HCT116 (cell line): Measurements from ENCODE around the gene NDC1. TPM values are rescaled to one million over a fixed set of nuclear protein-coding genes. Genes with fewer than 3 reads are reported as not detected.

Experiments
- ATAC-seq: fragments of 200-7000 bp; cut with Tn5 transposase; 2 replicates; pipeline ENCODE4 v1.9.1; 2020; ENCODE audit warnings: mild to moderate bottlenecking, moderate library complexity
- BruUV-seq: library from RNA; stranded (reverse); fragments of 400-500 nt; replicated peaks from 2 replicates; lab custom pipeline; 2021; lab: Mats Ljungman, UMichigan
- CTCF ChIA-PET: fragments of 300-600 bp; sonication (Branson Sonifier 250); formaldehyde crosslinking; loops from one replicate; lab custom pipeline; 2021; ENCODE audit warnings: antibody characterized with exemption; lab: Charles Lee
- POLR2A ChIA-PET: fragments of 300-600, 350-600 bp; sonication (Branson Sonifier 250); formaldehyde crosslinking; loops from one replicate; lab custom pipeline; 2021; ENCODE audit warnings: antibody characterized with exemption; lab: Charles Lee
- RAD21 ChIA-PET, 2 experiments: fragments of 300-600 bp; sonication (Branson Sonifier 250); formaldehyde crosslinking; loops; one replicate each; lab custom pipeline; 2023; ENCODE audit warnings: low total read pairs in 2 of 2; ENCODE audit not compliant: uncharacterized antibody in 2 of 2, unreplicated experiment in 2 of 2, low non-redundant PET in 1 of 2; lab: Charles Lee
- DNase-seq: peaks from one replicate; pipeline ENCODE4 v3.0.0-alpha.2; 2010; ENCODE audit warnings: low read depth, low spot score
- H2AFZ ChIP-seq: fragments of 200-600 bp; shearing (Covaris generic), sonication (generic); 2 replicates; pipeline ENCODE4 v1.6.1; 2017; ENCODE audit warnings: low read depth, mixed run types, mixed read lengths, antibody characterized with exemption, low read length; ENCODE audit not compliant: poor library complexity, severe bottlenecking
- H3K27ac ChIP-seq: 2 replicates; pipeline ENCODE4 v1.5.1; 2012; ENCODE audit warnings: low read depth, low read length
- H3K27me3 ChIP-seq: fragments of 200-600 bp; sonication (generic); 2 replicates; pipeline ENCODE4 v1.6.1; 2016; ENCODE audit warnings: mixed run types, low read length, mixed read lengths; ENCODE audit not compliant: insufficient read depth
- H3K36me3 ChIP-seq, 2 experiments: fragments of 200-500 bp in 1 of 2; fragments of 200-600 bp in 1 of 2; sonication (Bioruptor generic) in 1 of 2; sonication (generic) in 1 of 2; 2 replicates each; pipeline versions ENCODE4 v1.5.1 to v1.6.1; 2014 to 2016; ENCODE audit warnings: low read length in 2 of 2, inconsistent platforms in 1 of 2, mixed read lengths in 1 of 2, mixed run types in 1 of 2; ENCODE audit not compliant: insufficient read depth in 2 of 2, control insufficient read depth in 1 of 2
- H3K4me1 ChIP-seq, 2 experiments: fragments of 200-600 bp in 1 of 2; sonication (generic) in 1 of 2; 2 replicates each; pipeline versions ENCODE4 v1.5.1 to v1.6.1; 2012 to 2017; ENCODE audit warnings: low read length in 2 of 2, inconsistent platforms in 1 of 2, mild to moderate bottlenecking in 1 of 2, mixed read lengths in 1 of 2, mixed run types in 1 of 2, moderate library complexity in 1 of 2; ENCODE audit not compliant: insufficient read depth in 2 of 2, control insufficient read depth in 1 of 2
- H3K4me2 ChIP-seq: fragments of 200-600 bp; sonication (generic); 2 replicates; pipeline ENCODE4 v1.6.1; 2017; ENCODE audit warnings: mixed run types, low read length, mixed read lengths
- H3K4me3 ChIP-seq, 2 experiments: fragments of 200-600 bp in 1 of 2; sonication (generic) in 1 of 2; replicated peaks in 1 of 2; 2 replicates each; pipeline ENCODE4 v1.5.1; 2011 to 2016; ENCODE audit warnings: low read length in 2 of 2, control low read depth in 1 of 2, low read depth in 1 of 2, mild to moderate bottlenecking in 1 of 2, mixed read lengths in 1 of 2, mixed run types in 1 of 2
- H3K79me2 ChIP-seq: fragments of 200-600 bp; sonication (generic); 2 replicates; pipeline ENCODE4 v1.6.1; 2017; ENCODE audit warnings: mild to moderate bottlenecking, mixed run types, low read length, moderate library complexity, mixed read lengths; ENCODE audit not compliant: insufficient read depth
- H3K9ac ChIP-seq: fragments of 200-600 bp; sonication (generic); 2 replicates; pipeline ENCODE4 v1.6.1; 2016; ENCODE audit warnings: low read length, mixed read lengths
- H3K9me2 ChIP-seq: fragments of 200-600 bp; sonication (generic), shearing (Covaris generic); 2 replicates; pipeline ENCODE4 v1.6.1; 2017; ENCODE audit warnings: mixed run types, mild to moderate bottlenecking, moderate library complexity; ENCODE audit not compliant: insufficient read depth
- H3K9me3 ChIP-seq, 2 experiments: fragments of 200-500 bp in 1 of 2; fragments of 200-600 bp in 1 of 2; sonication (Bioruptor generic) in 1 of 2; sonication (generic) in 1 of 2; 2 replicates each; pipeline ENCODE4 v1.6.1; 2014 to 2017; ENCODE audit warnings: low read length in 2 of 2, mixed read lengths in 2 of 2, inconsistent platforms in 1 of 2, low read depth in 1 of 2, mild to moderate bottlenecking in 1 of 2, mixed run types in 1 of 2, moderate library complexity in 1 of 2; ENCODE audit not compliant: control insufficient read depth in 1 of 2, insufficient read depth in 1 of 2
- H4K20me1 ChIP-seq: fragments of 200-600 bp; sonication (generic), shearing (Covaris generic); 2 replicates; pipeline ENCODE4 v1.6.1; 2017; ENCODE audit warnings: mixed run types, mild to moderate bottlenecking, moderate library complexity; ENCODE audit not compliant: insufficient read depth
- CBX3 ChIP-seq: IDR thresholded peaks from 2 replicates; pipeline ENCODE4 v1.6.1; 2012; ENCODE audit warnings: low read depth
- CEBPB ChIP-seq: IDR thresholded peaks from 2 replicates; pipeline ENCODE4 v1.6.1; 2012; ENCODE audit warnings: low read depth
- EGR1 ChIP-seq: IDR thresholded peaks from 2 replicates; pipeline ENCODE4 v1.6.1; 2012; ENCODE audit warnings: low read depth
- EZH2phosphoT487 ChIP-seq: fragments of 200-600 bp; IDR thresholded peaks from 2 replicates; pipeline ENCODE4 v1.6.1; 2018; ENCODE audit warnings: antibody characterized with exemption, borderline replicate concordance
- RAD21 ChIP-seq: IDR thresholded peaks from 2 replicates; pipeline ENCODE4 v1.6.1; 2012; ENCODE audit warnings: low read depth, mild to moderate bottlenecking
- REST ChIP-seq: IDR thresholded peaks from 2 replicates; pipeline ENCODE4 v1.6.1; 2012; ENCODE audit warnings: low read depth
- SIN3A ChIP-seq: IDR thresholded peaks from 2 replicates; pipeline ENCODE4 v1.6.1; 2012; ENCODE audit warnings: low read depth
- SP1 ChIP-seq: IDR thresholded peaks from 2 replicates; pipeline ENCODE4 v1.6.1; 2012; ENCODE audit warnings: low read depth
- SRF ChIP-seq: IDR thresholded peaks from 2 replicates; pipeline ENCODE4 v1.6.1; 2012; ENCODE audit warnings: low read depth
- TCF7L2 ChIP-seq: IDR thresholded peaks from 2 replicates; pipeline ENCODE4 v1.7.0; 2011; ENCODE audit warnings: borderline replicate concordance, inconsistent platforms; ENCODE audit not compliant: insufficient read depth, insufficient read length; ENCODE audit errors: extremely low read depth
- YY1 ChIP-seq: IDR thresholded peaks from 2 replicates; pipeline ENCODE4 v1.6.1; 2011; ENCODE audit warnings: low read length, low read depth, moderate library complexity, mild to moderate bottlenecking; ENCODE audit not compliant: insufficient replicate concordance; ENCODE audit errors: extremely low read depth
- ZNF274 ChIP-seq: fragments of 200-500 bp; sonication (Bioruptor generic); IDR thresholded peaks from 2 replicates; pipeline ENCODE4 v1.6.1; 2014; ENCODE audit warnings: mild to moderate bottlenecking, low read depth, low read length, inconsistent platforms
- intact Hi-C: fragments of 100-400 bp; cut with micrococcal nuclease; formaldehyde crosslinking; loops from 2 replicates; pipeline ENCODE4 v1.10.0; 2022
- total RNA-seq: library from RNA; stranded (reverse); gene quantifications from one replicate; pipeline ENCODE4 v1.2.1, GENCODE V29; 2021; ENCODE audit not compliant: unreplicated experiment

Gene NDC1
- total RNA-seq, 1 experiment from 2014 or later, result 54.7 TPM

DNA sequence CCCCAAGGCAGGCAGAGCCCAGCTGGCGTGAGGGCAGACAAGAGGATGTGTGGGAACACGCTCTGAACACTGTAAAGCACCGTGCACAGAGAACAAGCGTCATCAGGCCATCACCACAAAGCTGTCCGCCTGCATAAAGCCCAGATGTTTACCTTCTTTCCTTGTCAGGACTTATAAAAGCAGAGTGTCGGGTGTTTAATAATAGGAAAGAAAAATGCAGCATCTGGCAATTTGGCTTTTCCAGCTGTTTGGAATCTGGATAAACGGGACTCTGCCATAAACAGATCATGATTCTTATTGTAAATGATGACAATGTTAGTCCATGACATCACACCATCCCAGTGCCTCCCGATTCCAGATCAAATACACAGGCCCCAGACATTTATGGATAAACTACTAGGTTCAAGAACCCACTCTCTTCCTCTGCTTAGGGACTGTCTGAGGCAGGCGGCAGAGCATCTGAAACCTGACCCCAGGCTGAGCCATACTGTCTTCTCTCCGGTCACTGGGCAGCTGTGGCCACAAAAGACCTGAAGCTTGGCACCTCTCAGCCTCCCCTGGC, 103.4 kb downstream of the NDC1 start:
- H4K20me1 ChIP-seq, result no peaks in the 10 kb centered on the region
- H2AFZ ChIP-seq, result no peak overlapping the region
- H3K36me3 ChIP-seq, result no peaks in the 10 kb centered on the region
- no peaks in the 10 kb centered on the region for H3K79me2 ChIP-seq
- ATAC-seq, result no peak
- no peaks in the 10 kb centered on the region for H3K9me2 ChIP-seq
- ChIA-PET RAD21 (no interaction called here), POLR2A (no interaction called here), CTCF (no interaction called here)
- no peak overlapping the region for H3K9ac ChIP-seq
- no peaks in the 10 kb centered on the region for H3K9me3 ChIP-seq
- DNase-seq, result no peak
- H3K4me3 ChIP-seq, result no peak overlapping the region
- no TSS peak for BruUV-seq
- intact Hi-C loops, result no loop called here
- TF ChIP-seq ZNF274 (no peak), REST (no peak)
- peaks cover 0 to 9% of the 10 kb centered on the region in 2 experiments; a peak in 3 of 4 replicates for H3K4me1 ChIP-seq
- no peak overlapping the region for H3K4me2 ChIP-seq
- H3K27me3 ChIP-seq, result no peaks in the 10 kb centered on the region; the same call in 1 of the 2 replicates
- no peak overlapping the region for H3K27ac ChIP-seq

GRCh38 chr1:53733975-53734649, 104.0 kb downstream of the NDC1 start:
- Histone ChIP-seq H4K20me1 (no peaks in the 10 kb centered on the region), H3K27me3 (no peaks in the 10 kb centered on the region; the same call in 1 of the 2 replicates), H3K9ac (no peak overlapping the region), H2AFZ (no peak overlapping the region), H3K4me1 (peaks cover 0 to 4% of the 10 kb centered on the region in 2 experiments; a peak in 1 of 4 replicates), H3K9me3 (no peaks in the 10 kb centered on the region), H3K27ac (no peak overlapping the region), H3K36me3 (no peaks in the 10 kb centered on the region), H3K4me3 (no peak overlapping the region), H3K79me2 (no peaks in the 10 kb centered on the region), H3K4me2 (no peak overlapping the region), H3K9me2 (no peaks in the 10 kb centered on the region)
- DNase-seq, result no peak
- ChIA-PET CTCF (no interaction called here), POLR2A (no interaction called here), RAD21 (no interaction called here)
- no TSS peak for BruUV-seq
- intact Hi-C loops, result no loop called here
- TF ChIP-seq RAD21, result no peak
- TF ChIP-seq CEBPB, result no peak
- TF ChIP-seq YY1, result no peak
- TF ChIP-seq EGR1, result no peak
- TF ChIP-seq CBX3, result no peak
- TF ChIP-seq REST, result no peak
- no peak for TF ChIP-seq TCF7L2
- no peak for TF ChIP-seq SRF
- no peak for TF ChIP-seq SP1
- TF ChIP-seq ZNF274, result no peak
- no peak for TF ChIP-seq SIN3A
- TF ChIP-seq EZH2phosphoT487, result no peak
- ATAC-seq, result no peak
